Type B pancreatic cell (in vitro differentiated cells): ENCODE results near the gene BTBD16. TPM values are rescaled to one million over a fixed set of nuclear protein-coding genes. Genes with fewer than 3 reads are reported as not detected.
A peak's percentile ranks its signal among the peaks of the same experiment; 100 is the strongest.

Experiments used
- DNase-seq: peaks from one replicate; pipeline ENCODE4 v3.0.0; 2021; ENCODE audit warnings: mixed read lengths; ENCODE audit not compliant: unreplicated experiment; ENCODE audit errors: extremely low spot score
- H3K27ac Mint-ChIP-seq: 2 replicates; pipeline ENCODE4 v1.8.0; 2021; ENCODE audit warnings: mild to moderate bottlenecking, mixed read lengths
- H3K27me3 Mint-ChIP-seq: 2 replicates; pipeline ENCODE4 v1.8.0; 2021; ENCODE audit warnings: mixed read lengths
- H3K36me3 Mint-ChIP-seq: 2 replicates; pipeline ENCODE4 v1.8.0; 2021; ENCODE audit warnings: mixed read lengths
- H3K4me1 Mint-ChIP-seq: one replicate; pipeline ENCODE4 v1.8.0; 2021; ENCODE audit warnings: mixed read lengths; ENCODE audit not compliant: unreplicated experiment
- H3K4me3 Mint-ChIP-seq: 2 replicates; pipeline ENCODE4 v1.8.0; 2021; ENCODE audit warnings: mild to moderate bottlenecking, mixed read lengths
- H3K9me3 Mint-ChIP-seq: 2 replicates; pipeline ENCODE4 v1.8.0; 2021; ENCODE audit warnings: mixed read lengths
- total RNA-seq: library from RNA; stranded (reverse); gene quantifications from 2 replicates; pipeline ENCODE4 v1.2.1, GENCODE V29; 2021; ENCODE audit warnings: low replicate concordance
- TF ChIP-seq, protein P1 (sequence below): fragments of 200-600 bp; sonication (generic); conservative IDR thresholded peaks from 2 replicates; pipeline ENCODE4 v1.5.0; 2021; ENCODE audit warnings: antibody characterized with exemption, mild to moderate bottlenecking

Gene BTBD16
- total RNA-seq, 1 donor from 2014 or later, result 0.46 TPM

DNA sequence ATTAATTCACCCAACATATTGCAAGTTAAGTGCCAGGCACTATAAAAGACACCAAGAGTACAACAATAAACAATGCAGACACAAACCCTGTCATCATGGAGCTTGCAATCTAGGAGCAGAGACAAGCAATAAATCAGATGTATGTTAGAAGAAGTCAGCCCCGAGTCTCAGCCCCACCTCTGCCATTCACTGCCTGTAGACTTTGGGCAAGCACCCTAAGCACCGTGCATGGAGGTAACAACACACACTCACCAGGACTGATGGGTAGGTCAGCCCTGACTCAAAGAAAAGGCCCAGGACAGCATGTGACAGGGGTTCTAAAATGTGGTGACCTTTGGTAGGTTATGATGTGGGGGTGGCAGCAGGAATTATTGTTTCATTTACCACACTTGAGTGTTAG is 54.1 kb downstream of the BTBD16 start:
- Mint-ChIP-seq H3K9me3 (peaks cover 7% of the 10 kb centered on the region), H3K27me3 (no peaks in the 10 kb centered on the region), H3K4me1 (no peaks in the 10 kb centered on the region), H3K36me3 (no peaks in the 10 kb centered on the region), H3K27ac (no peak overlapping the region), H3K4me3 (no peak overlapping the region)
- TF ChIP-seq, protein P1, sequence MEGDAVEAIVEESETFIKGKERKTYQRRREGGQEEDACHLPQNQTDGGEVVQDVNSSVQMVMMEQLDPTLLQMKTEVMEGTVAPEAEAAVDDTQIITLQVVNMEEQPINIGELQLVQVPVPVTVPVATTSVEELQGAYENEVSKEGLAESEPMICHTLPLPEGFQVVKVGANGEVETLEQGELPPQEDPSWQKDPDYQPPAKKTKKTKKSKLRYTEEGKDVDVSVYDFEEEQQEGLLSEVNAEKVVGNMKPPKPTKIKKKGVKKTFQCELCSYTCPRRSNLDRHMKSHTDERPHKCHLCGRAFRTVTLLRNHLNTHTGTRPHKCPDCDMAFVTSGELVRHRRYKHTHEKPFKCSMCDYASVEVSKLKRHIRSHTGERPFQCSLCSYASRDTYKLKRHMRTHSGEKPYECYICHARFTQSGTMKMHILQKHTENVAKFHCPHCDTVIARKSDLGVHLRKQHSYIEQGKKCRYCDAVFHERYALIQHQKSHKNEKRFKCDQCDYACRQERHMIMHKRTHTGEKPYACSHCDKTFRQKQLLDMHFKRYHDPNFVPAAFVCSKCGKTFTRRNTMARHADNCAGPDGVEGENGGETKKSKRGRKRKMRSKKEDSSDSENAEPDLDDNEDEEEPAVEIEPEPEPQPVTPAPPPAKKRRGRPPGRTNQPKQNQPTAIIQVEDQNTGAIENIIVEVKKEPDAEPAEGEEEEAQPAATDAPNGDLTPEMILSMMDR, result no peak
- DNase-seq, result peak; percentile 20

DNA sequence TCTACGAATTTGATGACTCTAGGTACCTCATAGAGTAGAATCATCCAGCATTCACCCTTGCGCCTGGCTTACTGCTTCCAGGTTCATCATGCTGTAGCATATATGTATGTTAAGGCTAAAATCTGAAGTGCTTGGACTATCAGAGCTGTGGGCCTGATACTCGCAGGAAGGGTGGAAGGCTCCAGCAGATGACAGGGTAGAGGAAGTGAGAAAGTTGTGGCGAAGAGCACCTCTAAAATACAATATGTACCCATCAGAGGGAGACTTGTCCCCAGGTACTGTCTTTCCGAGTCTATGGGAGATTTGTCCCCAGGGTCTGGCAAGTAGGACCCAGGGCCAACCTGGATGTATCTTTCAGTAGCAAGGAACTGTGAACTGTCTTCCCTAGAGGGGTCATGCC is 55.3 kb downstream of the BTBD16 start:
- H3K27ac Mint-ChIP-seq, result no peak overlapping the region
- H3K9me3 Mint-ChIP-seq, result peaks cover 7% of the 10 kb centered on the region

DNA sequence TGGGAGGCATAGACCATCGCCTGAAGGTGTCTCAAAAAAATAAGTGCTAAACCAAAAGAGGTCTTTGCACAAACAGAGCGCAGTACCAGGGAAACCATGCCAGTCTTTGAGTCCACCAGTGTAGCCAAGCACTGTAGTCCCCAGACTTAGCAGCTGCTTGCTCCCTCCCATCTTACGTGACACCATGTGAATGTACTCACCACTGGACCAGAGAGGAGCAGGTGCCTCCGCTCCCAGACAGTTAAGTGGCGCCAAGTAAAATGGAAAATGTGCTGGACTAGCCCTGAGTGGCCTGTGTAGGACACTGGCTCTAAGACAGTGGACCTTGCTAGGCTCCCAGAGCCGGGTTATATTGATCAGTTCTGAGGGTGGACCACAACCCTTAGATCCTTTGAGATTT is 55.7 kb downstream of the BTBD16 start:
- H3K27me3 Mint-ChIP-seq, result peaks cover 9% of the 10 kb centered on the region
- peak; percentile 27 for DNase-seq
- H3K36me3 Mint-ChIP-seq, result no peaks in the 10 kb centered on the region
- peaks cover 3% of the 10 kb centered on the region for H3K9me3 Mint-ChIP-seq
- no peak overlapping the region for H3K27ac Mint-ChIP-seq
- TF ChIP-seq, protein P1, result no peak
- H3K4me1 Mint-ChIP-seq, result peaks cover 4% of the 10 kb centered on the region
- H3K4me3 Mint-ChIP-seq, result no peak overlapping the region

More for the DNA sequence above, 55.3 kb downstream of the BTBD16 start:
- Mint-ChIP-seq H3K27me3 (peaks cover 5% of the 10 kb centered on the region), H3K4me1 (no peaks in the 10 kb centered on the region), H3K36me3 (no peaks in the 10 kb centered on the region), H3K4me3 (no peak overlapping the region)
- peak; percentile 31 for DNase-seq
- TF ChIP-seq, protein P1, result no peak

DNA sequence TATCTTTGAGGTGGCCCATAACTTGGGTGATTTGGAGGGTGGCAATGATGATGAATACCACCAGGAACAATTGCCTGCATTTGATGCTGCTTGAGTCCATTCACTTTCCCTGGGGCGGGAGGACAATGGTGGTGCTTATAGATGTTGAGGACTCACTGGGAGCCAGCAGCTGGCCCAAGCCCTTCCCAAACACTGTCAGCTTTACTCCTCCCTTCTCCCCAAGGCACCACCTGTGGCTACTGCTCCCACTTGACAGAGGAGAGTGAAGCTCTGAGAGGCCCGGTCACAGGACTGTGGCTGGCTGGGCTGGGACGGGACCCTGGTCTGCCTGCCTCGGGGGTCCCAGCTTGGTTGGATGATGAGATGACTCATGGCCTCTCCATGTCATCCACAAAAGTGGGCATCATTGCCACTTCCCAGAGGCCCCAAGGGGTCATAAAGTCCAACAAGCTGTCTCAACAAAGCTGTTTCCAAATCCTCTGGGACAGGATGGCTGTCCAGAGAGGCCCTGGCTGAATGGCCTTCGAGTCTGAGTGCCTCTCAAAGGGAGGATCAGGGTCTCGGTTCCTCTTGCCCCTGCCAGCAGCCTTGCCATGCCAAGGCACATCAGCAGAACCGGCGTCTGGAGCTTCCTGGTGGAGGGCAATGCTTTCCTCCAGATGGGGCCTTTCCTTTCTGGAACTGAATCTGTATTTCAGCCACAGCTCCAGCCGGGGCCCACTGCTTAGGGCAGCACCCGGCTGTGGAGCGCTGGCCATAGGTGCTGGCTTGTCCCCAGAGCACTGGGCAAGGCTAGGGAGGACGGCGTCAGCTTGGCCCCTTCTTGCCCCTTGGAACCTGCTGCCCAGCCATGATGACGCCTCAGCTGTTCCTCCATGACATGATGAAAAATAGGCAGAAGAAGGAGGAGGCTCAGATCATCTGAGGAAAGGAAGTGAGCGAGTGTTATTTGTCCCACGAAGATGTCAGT is 56.4 kb downstream of the BTBD16 start:
- peak; percentile 50 for DNase-seq

DNA sequence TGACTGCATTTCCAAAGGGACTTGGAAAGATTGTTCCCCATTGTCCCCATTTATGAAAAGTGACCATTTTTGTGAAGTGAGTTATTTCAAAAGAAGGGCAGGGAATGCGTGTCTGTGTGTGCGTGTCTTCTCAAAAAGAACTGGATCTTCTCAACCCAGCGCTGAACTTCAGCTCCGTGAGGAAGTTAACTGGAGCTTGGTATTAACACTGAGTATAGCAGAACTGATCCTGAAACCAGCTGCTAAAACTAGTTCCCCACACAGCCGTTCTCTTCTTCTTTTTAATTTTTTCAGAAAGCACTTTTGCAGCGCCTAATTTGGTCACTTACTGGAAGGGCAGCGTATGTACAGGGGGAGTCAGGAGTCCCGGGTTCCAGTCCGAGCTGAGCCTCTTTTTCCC is 57.6 kb downstream of the BTBD16 start:
- H3K36me3 Mint-ChIP-seq, result no peaks in the 10 kb centered on the region
- H3K27ac Mint-ChIP-seq, result no peak overlapping the region
- TF ChIP-seq, protein P1, result no peak
- H3K9me3 Mint-ChIP-seq, result peaks cover 3% of the 10 kb centered on the region
- H3K27me3 Mint-ChIP-seq, result peaks cover 14% of the 10 kb centered on the region
- H3K4me3 Mint-ChIP-seq, result no peak overlapping the region
- peaks cover 8% of the 10 kb centered on the region for H3K4me1 Mint-ChIP-seq
- DNase-seq, result no peak

More for the DNA sequence above, 56.4 kb downstream of the BTBD16 start:
- Mint-ChIP-seq H3K4me3 (no peak overlapping the region), H3K4me1 (peaks cover 8% of the 10 kb centered on the region), H3K36me3 (no peaks in the 10 kb centered on the region), H3K9me3 (peaks cover 3% of the 10 kb centered on the region), H3K27ac (no peak overlapping the region), H3K27me3 (peaks cover 14% of the 10 kb centered on the region)
- TF ChIP-seq, protein P1, result no peak
